HCT116 (cell line): ENCODE results near the gene RNU11.
A peak's percentile ranks its signal among the peaks of the same experiment; 100 is the strongest.

ENCODE experiments used
- CTCF ChIP-seq, 3 experiments: fragments of 200-600 bp in 1 of 3; sonication (generic) in 1 of 3; IDR thresholded peaks in 2 of 3; conservative IDR thresholded peaks in 1 of 3; 2 replicates each; pipeline ENCODE4 v1.5.1; 2012 to 2017; ENCODE audit warnings: low read depth in 2 of 3, low read length in 2 of 3, antibody characterized with exemption in 1 of 3, borderline replicate concordance in 1 of 3, control low read depth in 1 of 3, mild to moderate bottlenecking in 1 of 3, mixed read lengths in 1 of 3, mixed run types in 1 of 3, moderate library complexity in 1 of 3; ENCODE audit not compliant: insufficient read depth in 1 of 3
- EGR1 ChIP-seq: IDR thresholded peaks from 2 replicates; pipeline ENCODE4 v1.6.1; 2012; ENCODE audit warnings: low read depth
- EZH2phosphoT487 ChIP-seq: fragments of 200-600 bp; IDR thresholded peaks from 2 replicates; pipeline ENCODE4 v1.6.1; 2018; ENCODE audit warnings: antibody characterized with exemption, borderline replicate concordance
- JUND ChIP-seq: IDR thresholded peaks from 2 replicates; pipeline ENCODE4 v1.6.1; 2012
- MAX ChIP-seq: IDR thresholded peaks from 2 replicates; pipeline ENCODE4 v1.6.1; 2012
- POLR2A ChIP-seq: IDR thresholded peaks from 2 replicates; pipeline ENCODE4 v1.7.0; 2011; ENCODE audit warnings: borderline replicate concordance; ENCODE audit not compliant: insufficient read depth, insufficient read length; ENCODE audit errors: extremely low read depth
- ZNF274 ChIP-seq: fragments of 200-500 bp; sonication (Bioruptor generic); IDR thresholded peaks from 2 replicates; pipeline ENCODE4 v1.6.1; 2014; ENCODE audit warnings: mild to moderate bottlenecking, low read depth, low read length, inconsistent platforms

GRCh38 chr1:28642847-28643635, 5.4 kb upstream of the RNU11 start, which contains the start of gene TAF12:
- peak; percentile 98 for TF ChIP-seq POLR2A
- no peak for TF ChIP-seq ZNF274
- TF ChIP-seq EZH2phosphoT487, result no peak
- peak in 1 of 3 experiments; percentile 27; a peak in 1 of 6 replicates for TF ChIP-seq CTCF (IDR thresholded peaks at IDR 0.05 in 2 of 3, conservative IDR thresholded peaks at IDR 0.05 in 1 of 3; ENCODE audit: borderline replicate concordance in 1 of 3, insufficient read depth in 1 of 3, low read depth in 2 of 3, low read length in 2 of 3)
- no peak for TF ChIP-seq EGR1
- no peak for TF ChIP-seq MAX
- TF ChIP-seq JUND, result no peak
